Fibroblast of lung (primary cell): ENCODE results near the gene ATF1. TPM values are rescaled to one million over a fixed set of nuclear protein-coding genes. Genes with fewer than 3 reads are reported as not detected.

ENCODE experiments used
- DNase-seq, 2 donors: peaks; one replicate each; pipeline versions ENCODE4 v3.0.0 to v3.0.0-alpha.2; 2010; ENCODE audit warnings: low read depth in 2 of 2
- H2AFZ ChIP-seq: 2 replicates; pipeline ENCODE4 v1.5.1; 2012; ENCODE audit warnings: low read length, control low read depth, inconsistent platforms
- H3K27ac ChIP-seq: 2 replicates; pipeline ENCODE4 v1.5.1; 2011; ENCODE audit warnings: low read length, control low read depth; ENCODE audit not compliant: insufficient read depth
- H3K27me3 ChIP-seq: 2 replicates; pipeline ENCODE4 v1.5.1; 2011; ENCODE audit warnings: mild to moderate bottlenecking, low read length; ENCODE audit not compliant: control insufficient read depth, insufficient read depth
- H3K36me3 ChIP-seq: 2 replicates; pipeline ENCODE4 v1.5.1; 2011; ENCODE audit warnings: low read length; ENCODE audit not compliant: control insufficient read depth, insufficient read depth
- H3K4me1 ChIP-seq: 2 replicates; pipeline ENCODE4 v1.5.1; 2011; ENCODE audit warnings: low read length; ENCODE audit not compliant: control insufficient read depth, insufficient read depth; ENCODE audit errors: extremely low read depth
- H3K4me2 ChIP-seq: 2 replicates; pipeline ENCODE4 v1.5.1; 2011; ENCODE audit warnings: low read length, control low read depth; ENCODE audit not compliant: insufficient read depth; ENCODE audit errors: extremely low read depth
- H3K4me3 ChIP-seq, 4 experiments: fragments of 200-600 bp in 1 of 4; sonication (generic) in 1 of 4; replicated peaks in 1 of 4; 2 replicates each; pipeline ENCODE4 v1.5.1; 2011 to 2016; ENCODE audit warnings: low read length in 4 of 4, low read depth in 3 of 4, mild to moderate bottlenecking in 3 of 4, control low read depth in 2 of 4, inconsistent platforms in 1 of 4, mixed read lengths in 1 of 4; ENCODE audit not compliant: insufficient read depth in 1 of 4; ENCODE audit errors: control extremely low read depth in 1 of 4
- H3K79me2 ChIP-seq: 2 replicates; pipeline ENCODE4 v1.5.1; 2012; ENCODE audit warnings: mild to moderate bottlenecking, low read length, inconsistent platforms; ENCODE audit not compliant: control insufficient read depth, insufficient read depth
- H3K9ac ChIP-seq: 2 replicates; pipeline ENCODE4 v1.5.1; 2011; ENCODE audit warnings: mild to moderate bottlenecking, low read length, control low read depth; ENCODE audit not compliant: insufficient read depth
- H3K9me3 ChIP-seq: 2 replicates; pipeline ENCODE4 v1.5.1; 2012; ENCODE audit warnings: low read depth, low read length; ENCODE audit not compliant: control insufficient read depth, insufficient read depth
- H4K20me1 ChIP-seq: 2 replicates; pipeline ENCODE4 v1.5.1; 2011; ENCODE audit warnings: low read length; ENCODE audit not compliant: control insufficient read depth, insufficient read depth; ENCODE audit errors: extremely low read depth
- EZH2 ChIP-seq: IDR thresholded peaks from 2 replicates; pipeline ENCODE4 v1.5.1; 2012; ENCODE audit warnings: low read length, control low read depth, mild to moderate bottlenecking; ENCODE audit errors: missing control alignments
- polyA minus RNA-seq: library from RNA; depleted of rRNA, polyadenylated mRNA; stranded (reverse); fragments of >200 nt; gene quantifications from 2 replicates; pipeline ENCODE4 v1.2.3, GENCODE V29; 2011; ENCODE audit warnings: low replicate concordance
- polyA plus RNA-seq, 2 donors: library from polyadenylated mRNA; depleted of rRNA in 1 of 2; stranded (reverse) in 1 of 2; unstranded in 1 of 2; fragments of >200 nt; gene quantifications; 2 replicates each; pipeline ENCODE4 v1.2.1, GENCODE V29; 2011 to 2012; ENCODE audit warnings: missing spikeins in 1 of 2
- total RNA-seq: library from RNA; depleted of rRNA; stranded (reverse); fragments of >200 nt; gene quantifications from 2 replicates; pipeline ENCODE4 v1.2.1, GENCODE V29; 2014
- TF ChIP-seq, protein P1 (sequence below), 2 donors: IDR thresholded peaks in 1 of 2; conservative IDR thresholded peaks in 1 of 2; 1 replicate in 1 of 2; 2 replicates in 1 of 2; pipeline ENCODE4 v1.5.1; 2011 to 2012; ENCODE audit warnings: low read length in 2 of 2, control low read depth in 1 of 2, inconsistent platforms in 1 of 2, low read depth in 1 of 2, mild to moderate bottlenecking in 1 of 2

Gene ATF1
- total RNA-seq (36.0 and 44.8 TPM in 2 replicates), polyA plus RNA-seq (40.6 and 41.7 TPM in 2 replicates), polyA minus RNA-seq (8.9 and 26.6 TPM in 2 replicates)
- polyA plus RNA-seq (2012), result 21.5 and 26.8 TPM in 2 replicates

- H4K20me1 ChIP-seq, result no peaks in the 10 kb centered on the region
- H3K27ac ChIP-seq, result peak within 1 kb of the TSS; percentile 94
- DNase-seq, result peak; percentile 94
- H3K4me2 ChIP-seq, result peak within 1 kb of the TSS; percentile 85
- TF ChIP-seq, protein P1, sequence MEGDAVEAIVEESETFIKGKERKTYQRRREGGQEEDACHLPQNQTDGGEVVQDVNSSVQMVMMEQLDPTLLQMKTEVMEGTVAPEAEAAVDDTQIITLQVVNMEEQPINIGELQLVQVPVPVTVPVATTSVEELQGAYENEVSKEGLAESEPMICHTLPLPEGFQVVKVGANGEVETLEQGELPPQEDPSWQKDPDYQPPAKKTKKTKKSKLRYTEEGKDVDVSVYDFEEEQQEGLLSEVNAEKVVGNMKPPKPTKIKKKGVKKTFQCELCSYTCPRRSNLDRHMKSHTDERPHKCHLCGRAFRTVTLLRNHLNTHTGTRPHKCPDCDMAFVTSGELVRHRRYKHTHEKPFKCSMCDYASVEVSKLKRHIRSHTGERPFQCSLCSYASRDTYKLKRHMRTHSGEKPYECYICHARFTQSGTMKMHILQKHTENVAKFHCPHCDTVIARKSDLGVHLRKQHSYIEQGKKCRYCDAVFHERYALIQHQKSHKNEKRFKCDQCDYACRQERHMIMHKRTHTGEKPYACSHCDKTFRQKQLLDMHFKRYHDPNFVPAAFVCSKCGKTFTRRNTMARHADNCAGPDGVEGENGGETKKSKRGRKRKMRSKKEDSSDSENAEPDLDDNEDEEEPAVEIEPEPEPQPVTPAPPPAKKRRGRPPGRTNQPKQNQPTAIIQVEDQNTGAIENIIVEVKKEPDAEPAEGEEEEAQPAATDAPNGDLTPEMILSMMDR (conservative IDR thresholded peaks at IDR 0.05 in 1 of 2, IDR thresholded peaks at IDR 0.05 in 1 of 2; ENCODE audit: low read depth in 1 of 2, low read length in 2 of 2), result no peak
- no peak for TF ChIP-seq EZH2
- no peaks in the 10 kb centered on the region for H3K36me3 ChIP-seq
- H2AFZ ChIP-seq, result peak within 1 kb of the TSS; percentile 87
- H3K9ac ChIP-seq, result peak within 1 kb of the TSS; percentile 90
- H3K79me2 ChIP-seq, result peaks cover 36% of the 10 kb centered on the region
- H3K9me3 ChIP-seq, result no peaks in the 10 kb centered on the region
- no peaks in the 10 kb centered on the region for H3K27me3 ChIP-seq
- H3K4me3 ChIP-seq, result peak within 1 kb of the TSS; percentile 76 to 87 (median 86)
- H3K4me1 ChIP-seq, result no peaks in the 10 kb centered on the region
Measured at GRCh38 chr12:50763639-50764285, at the start of gene ATF1. Gene ATF1, plus strand, starts transcription at chr12:50764101. Its CDS starts 16,045 bp downstream, at chr12:50780146.

GRCh38 chr12:50715174-50715573, 48.7 kb upstream of the ATF1 start:
- peak in 1 of 2 donors; percentile 34 for DNase-seq
- peaks cover 4% of the 10 kb centered on the region for H3K36me3 ChIP-seq
- H3K9me3 ChIP-seq, result no peaks in the 10 kb centered on the region
- no peak overlapping the region for H3K27ac ChIP-seq
- no peak overlapping the region for H3K4me3 ChIP-seq
- no peak overlapping the region for H3K9ac ChIP-seq
- H3K79me2 ChIP-seq, result no peaks in the 10 kb centered on the region
- H3K4me2 ChIP-seq, result no peak overlapping the region
- no peaks in the 10 kb centered on the region for H4K20me1 ChIP-seq
- TF ChIP-seq EZH2, result no peak
- TF ChIP-seq, protein P1 (conservative IDR thresholded peaks at IDR 0.05 in 1 of 2, IDR thresholded peaks at IDR 0.05 in 1 of 2; ENCODE audit: low read depth in 1 of 2, low read length in 2 of 2), result no peak
- H3K27me3 ChIP-seq, result no peaks in the 10 kb centered on the region
- no peaks in the 10 kb centered on the region for H3K4me1 ChIP-seq
- H2AFZ ChIP-seq, result no peak overlapping the region

- DNase-seq, result no peak
- no peaks in the 10 kb centered on the region for H4K20me1 ChIP-seq
- H3K4me3 ChIP-seq, result no peak overlapping the region
- no peaks in the 10 kb centered on the region for H3K4me1 ChIP-seq
- no peak overlapping the region for H2AFZ ChIP-seq
- peaks cover 4% of the 10 kb centered on the region for H3K36me3 ChIP-seq
- no peak overlapping the region for H3K9ac ChIP-seq
- no peaks in the 10 kb centered on the region for H3K9me3 ChIP-seq
- no peak overlapping the region for H3K27ac ChIP-seq
- no peak for TF ChIP-seq EZH2
- TF ChIP-seq, protein P1 (conservative IDR thresholded peaks at IDR 0.05 in 1 of 2, IDR thresholded peaks at IDR 0.05 in 1 of 2; ENCODE audit: low read depth in 1 of 2, low read length in 2 of 2), result no peak
- H3K79me2 ChIP-seq, result no peaks in the 10 kb centered on the region
- H3K4me2 ChIP-seq, result no peak overlapping the region
- no peaks in the 10 kb centered on the region for H3K27me3 ChIP-seq
Measured at GRCh38 chr12:50718760-50719159, 45.1 kb upstream of the ATF1 start.
